GM21786 (cell line): ENCODE data around the gene THBS4.

Source experiments
- ATAC-seq: cut with Tn5 transposase; IDR thresholded peaks from one replicate; pipeline ENCODE4 v1.9.1; 2021; ENCODE audit not compliant: unreplicated experiment

THBS4 gene

GRCh38 chr5:80034962-80035821 lies at the start of gene THBS4:
Gene THBS4 (plus strand): TSS chr5:80035348. CDS start chr5:80035538, 190 bp downstream.
- ATAC-seq = no peak

GRCh38 chr5:79986260-79986659 lies 48.9 kb upstream of the THBS4 start:
- ATAC-seq = no peak

GRCh38 chr5:79990205-79990597 lies 44.9 kb upstream of the THBS4 start:
- peak; percentile 53 for ATAC-seq

- peak; percentile 89 for ATAC-seq
These were observed 44.3 kb upstream of the THBS4 start, which contains the start of gene MTX3 for GRCh38 chr5:79990598-79991507. Gene MTX3 (minus strand): TSS chr5:79991262. CDS start chr5:79991238, 24 bp downstream.

- no peak for ATAC-seq
These were observed 42.1 kb upstream of the THBS4 start for GRCh38 chr5:79992891-79993657.

GRCh38 chr5:79999722-80000121 lies 35.4 kb upstream of the THBS4 start:
- ATAC-seq = no peak

GRCh38 chr5:80002677-80003076 lies 32.5 kb upstream of the THBS4 start:
- ATAC-seq = no peak

GRCh38 chr5:80008995-80009765 lies 26.0 kb upstream of the THBS4 start:
- ATAC-seq = no peak

GRCh38 chr5:80010754-80011392 lies 24.3 kb upstream of the THBS4 start:
- no peak for ATAC-seq

- no peak for ATAC-seq
These were observed 10.1 kb upstream of the THBS4 start for GRCh38 chr5:80025069-80025468.

GRCh38 chr5:80026841-80027240 lies 8.3 kb upstream of the THBS4 start:
- ATAC-seq = no peak

- ATAC-seq = no peak
These were observed 4.0 kb upstream of the THBS4 start for GRCh38 chr5:80031109-80031508.

- ATAC-seq = no peak
These were observed 1.6 kb upstream of the THBS4 start for GRCh38 chr5:80033513-80033912.

GRCh38 chr5:80034559-80034958 lies 589 bp upstream of the THBS4 start:
- no peak for ATAC-seq

- no peak for ATAC-seq
These were observed 691 bp downstream of the THBS4 start for GRCh38 chr5:80035839-80036238.

- ATAC-seq = no peak
These were observed 1.5 kb downstream of the THBS4 start for GRCh38 chr5:80036615-80037014.

GRCh38 chr5:80037366-80037765 lies 2.2 kb downstream of the THBS4 start:
- peak; percentile 70 for ATAC-seq

GRCh38 chr5:80039650-80040049 lies 4.5 kb downstream of the THBS4 start:
- ATAC-seq = no peak

GRCh38 chr5:80041527-80041926 lies 6.4 kb downstream of the THBS4 start:
- ATAC-seq = no peak

- ATAC-seq = no peak
These were observed 7.2 kb downstream of the THBS4 start for GRCh38 chr5:80042330-80042729.
